ENCODE data around the gene DDX23.

DDX23 gene

DNA sequence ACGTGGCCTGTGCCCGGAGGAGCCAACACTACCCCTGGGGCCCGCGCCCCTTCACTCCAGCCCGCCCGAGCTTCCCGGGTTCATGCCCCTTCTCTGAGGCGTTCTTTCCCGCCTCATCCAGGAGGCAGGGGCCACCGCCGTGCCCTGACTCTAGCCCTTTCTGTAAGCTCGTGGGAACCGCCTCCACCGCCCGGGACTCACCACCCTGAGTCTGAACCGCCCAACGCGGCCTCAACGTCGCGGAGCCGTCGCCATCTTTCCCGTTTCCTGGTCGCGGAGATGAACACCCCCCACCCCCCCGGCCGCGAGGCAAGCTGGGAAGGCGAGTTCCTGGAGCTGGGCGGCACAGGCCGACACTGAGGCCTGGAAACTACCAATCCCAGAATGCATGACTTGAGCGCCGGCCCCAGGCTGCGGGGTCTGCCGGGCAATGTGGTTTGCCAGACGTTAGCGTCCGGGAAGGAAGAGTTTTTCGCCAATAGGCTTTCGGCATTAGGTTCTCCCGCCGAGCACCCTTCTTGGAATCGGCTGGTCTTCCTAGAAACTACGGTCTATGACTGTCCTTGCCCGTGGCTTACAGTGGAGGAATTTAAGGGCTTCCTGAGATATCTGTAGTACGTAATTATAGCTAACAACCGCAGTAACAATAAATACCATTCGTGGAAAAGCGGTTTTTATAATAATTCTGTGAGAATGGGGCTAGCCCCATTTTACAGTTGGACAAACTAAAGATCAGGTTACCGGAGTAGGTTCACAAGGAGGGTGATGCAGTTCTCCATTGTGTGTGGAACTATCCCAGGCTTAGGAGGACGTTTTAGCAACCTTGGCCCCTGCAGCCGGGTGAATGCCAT lies at the start of gene DDX23:
Gene DDX23 (minus strand): TSS at position 281 of the 851 bp plus-strand sequence. CDS start 6,381 bp downstream, outside the sequence.
- in situ Hi-C loops (cut with MboI; ENCODE audit: low sequenced_read_pairs): loop anchor here (5.0 kb wide), 1 partner anchor 35 kb away; no protein-coding TSS in a partner anchor
- Histone ChIP-seq H3K9me3 (no peaks in the 10 kb centered on the region), H3K27me3 (ENCODE audit: low read depth) (no peaks in the 10 kb centered on the region), H3K4me1 (peaks cover 14% of the 10 kb centered on the region), H3K4me3 (peak within 1 kb of the TSS; percentile 67), H3K36me3 (replicated peaks) (peaks cover 9% of the 10 kb centered on the region)
- peak; percentile 96 to 98 for DNase-seq (ENCODE audit: low spot score in 2 of 2)

DNA sequence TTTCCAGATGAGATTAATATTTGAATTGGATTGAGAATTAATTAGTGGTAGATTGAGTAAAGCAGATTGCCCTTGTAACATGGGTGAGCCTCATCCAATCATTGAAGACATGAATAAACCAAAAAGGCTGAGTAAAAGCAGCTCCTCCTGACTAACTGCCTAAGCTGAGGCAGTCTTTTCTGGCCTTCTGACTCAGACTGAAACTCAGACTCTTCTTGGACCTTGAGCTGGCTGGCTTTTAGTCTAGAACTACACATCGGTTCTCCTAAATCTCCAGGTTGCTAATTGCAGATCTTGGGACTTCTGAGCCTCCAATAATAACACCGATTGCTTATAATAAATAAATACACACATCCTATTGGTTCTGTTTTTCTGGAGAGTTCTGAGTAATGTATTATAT lies 49.3 kb upstream of the DDX23 start:
- peaks cover 2% of the 10 kb centered on the region; the same call in 1 of the 2 replicates for H3K4me1 ChIP-seq
- in situ Hi-C loops (cut with MboI; ENCODE audit: low sequenced_read_pairs): no loop called here
- no peak overlapping the region for H3K4me3 ChIP-seq
- no peaks in the 10 kb centered on the region for H3K9me3 ChIP-seq
- no peaks in the 10 kb centered on the region for H3K36me3 ChIP-seq (replicated peaks)
- H3K27me3 ChIP-seq (ENCODE audit: low read depth): no peaks in the 10 kb centered on the region; the same call in 1 of the 2 replicates
- no peak for DNase-seq (ENCODE audit: low spot score in 2 of 2)

DNA sequence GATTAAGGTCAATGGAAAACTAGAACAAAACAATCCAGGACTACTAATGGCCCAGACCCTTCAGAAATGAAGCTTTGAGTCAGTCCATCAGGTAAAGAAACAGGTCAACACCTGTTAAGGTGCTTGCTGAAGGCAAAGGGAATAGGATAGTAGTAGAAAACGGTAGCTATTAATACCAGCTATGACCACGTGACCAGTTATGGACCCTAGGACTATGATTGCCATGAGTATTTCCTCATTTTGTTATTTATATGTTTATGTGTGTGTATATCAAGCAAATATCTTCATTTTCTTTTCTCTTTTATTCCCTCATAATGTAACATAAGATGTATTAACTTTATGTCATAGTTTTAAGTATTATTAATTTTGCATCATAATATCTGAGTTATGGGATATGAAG lies 47.7 kb upstream of the DDX23 start:
- Histone ChIP-seq H3K4me1 (peaks cover 2% of the 10 kb centered on the region; the same call in 1 of the 2 replicates), H3K27me3 (ENCODE audit: low read depth) (no peaks in the 10 kb centered on the region), H3K9me3 (no peaks in the 10 kb centered on the region), H3K36me3 (replicated peaks) (no peaks in the 10 kb centered on the region), H3K4me3 (no peak overlapping the region)
- no peak for DNase-seq (ENCODE audit: low spot score in 2 of 2)
- in situ Hi-C loops (cut with MboI; ENCODE audit: low sequenced_read_pairs): no loop called here

DNA sequence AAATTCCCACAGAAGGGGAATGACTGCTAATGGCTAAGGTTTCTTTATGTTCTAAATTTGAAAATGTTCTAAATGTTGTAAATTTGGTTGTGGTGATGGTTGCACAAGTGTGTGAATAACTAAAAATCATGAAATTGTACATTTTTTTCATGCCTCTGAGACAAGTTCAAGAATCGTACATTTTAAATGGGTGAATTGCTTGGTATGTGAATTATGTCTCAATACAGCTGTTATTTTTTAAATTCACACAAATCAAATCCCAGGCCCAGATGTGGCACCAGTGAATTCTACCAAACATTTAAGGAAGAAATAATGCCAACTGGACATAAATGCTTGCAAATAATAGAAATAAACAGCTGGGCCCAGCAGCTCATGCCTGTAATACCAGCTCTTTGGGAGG lies 42.3 kb upstream of the DDX23 start:
- in situ Hi-C loops (cut with MboI; ENCODE audit: low sequenced_read_pairs): no loop called here
- Histone ChIP-seq H3K36me3 (replicated peaks) (no peaks in the 10 kb centered on the region), H3K27me3 (ENCODE audit: low read depth) (peaks cover 3% of the 10 kb centered on the region; the same call in 1 of the 2 replicates), H3K9me3 (no peaks in the 10 kb centered on the region), H3K4me3 (no peak overlapping the region), H3K4me1 (peaks cover 4% of the 10 kb centered on the region; the same call in 1 of the 2 replicates)
- DNase-seq (ENCODE audit: low spot score in 2 of 2): no peak

DNA sequence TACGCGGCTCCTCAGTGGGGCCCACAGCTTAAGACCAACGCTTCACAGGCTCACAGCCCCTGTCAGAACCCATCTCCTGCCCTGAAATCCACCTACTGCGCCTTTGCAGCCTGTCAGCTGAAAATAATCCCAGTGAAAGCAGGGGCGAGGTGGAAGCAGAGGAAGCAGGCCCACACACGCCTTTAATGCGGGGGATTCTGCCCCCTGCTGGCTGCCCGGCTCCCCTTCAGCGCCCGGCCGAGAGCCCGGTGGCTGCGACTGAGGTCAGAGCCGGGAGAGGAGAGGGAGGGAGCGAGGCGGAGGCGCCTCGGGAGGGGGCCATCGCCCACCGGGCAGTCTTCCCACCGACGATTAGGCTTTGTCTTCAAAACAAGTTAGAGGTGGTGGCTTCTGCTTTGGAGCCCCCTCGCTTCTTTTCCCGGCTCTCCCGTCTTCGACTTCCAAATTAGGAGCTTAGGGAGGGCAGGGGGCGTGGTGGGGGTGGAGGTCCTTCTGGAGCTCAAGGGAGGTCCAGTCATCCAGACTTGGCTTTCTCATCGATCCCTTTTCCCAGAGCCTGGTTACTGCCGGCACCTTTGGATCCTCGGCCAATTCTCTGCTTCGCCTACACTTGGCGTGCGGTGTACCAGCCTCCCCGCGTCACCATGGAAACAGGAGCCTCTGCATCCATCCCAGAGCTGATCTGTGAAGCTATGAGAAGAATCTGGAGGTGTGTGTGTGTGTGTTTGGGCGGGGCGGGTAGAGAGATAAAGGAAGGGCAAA lies 38.9 kb upstream of the DDX23 start:
- H3K4me3 ChIP-seq: peak overlapping the region; percentile 17
- in situ Hi-C loops (cut with MboI; ENCODE audit: low sequenced_read_pairs): no loop called here
- peaks cover 3% of the 10 kb centered on the region; the same call in 1 of the 2 replicates for H3K27me3 ChIP-seq (ENCODE audit: low read depth)
- no peaks in the 10 kb centered on the region for H3K36me3 ChIP-seq (replicated peaks)
- DNase-seq (ENCODE audit: low spot score in 2 of 2): peak; percentile 78 to 91
- H3K9me3 ChIP-seq: no peaks in the 10 kb centered on the region
- peaks cover 4% of the 10 kb centered on the region; the same call in 1 of the 2 replicates for H3K4me1 ChIP-seq

DNA sequence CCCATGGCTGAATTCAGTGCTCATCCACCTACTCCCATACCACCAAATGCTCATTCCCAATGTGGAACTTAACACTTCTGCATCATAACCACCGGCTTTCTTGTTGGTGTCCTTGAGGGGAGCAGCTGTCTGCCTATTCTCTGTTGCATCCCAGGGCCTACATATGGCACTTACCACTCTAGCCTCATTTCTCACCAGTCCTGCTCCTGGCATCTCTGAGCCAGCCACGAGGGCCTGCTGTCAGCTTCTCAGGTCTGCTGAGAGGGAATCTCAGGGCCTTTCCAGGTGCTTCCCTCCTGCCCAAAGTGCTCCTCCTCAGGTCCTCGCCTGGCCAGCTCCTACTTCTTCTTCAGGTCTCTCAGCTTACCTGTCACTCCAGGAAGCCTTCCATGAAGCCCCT lies 37.7 kb upstream of the DDX23 start:
- peaks cover 3% of the 10 kb centered on the region; the same call in 1 of the 2 replicates for H3K27me3 ChIP-seq (ENCODE audit: low read depth)
- in situ Hi-C loops (cut with MboI; ENCODE audit: low sequenced_read_pairs): loop anchor here (5.0 kb wide), 1 partner anchor 37 kb away; the partner anchor contains the start of gene DDX23
- no peak overlapping the region for H3K4me3 ChIP-seq
- no peaks in the 10 kb centered on the region for H3K9me3 ChIP-seq
- H3K4me1 ChIP-seq: peaks cover 4% of the 10 kb centered on the region; the same call in 1 of the 2 replicates
- DNase-seq (ENCODE audit: low spot score in 2 of 2): no peak
- no peaks in the 10 kb centered on the region for H3K36me3 ChIP-seq (replicated peaks)

DNA sequence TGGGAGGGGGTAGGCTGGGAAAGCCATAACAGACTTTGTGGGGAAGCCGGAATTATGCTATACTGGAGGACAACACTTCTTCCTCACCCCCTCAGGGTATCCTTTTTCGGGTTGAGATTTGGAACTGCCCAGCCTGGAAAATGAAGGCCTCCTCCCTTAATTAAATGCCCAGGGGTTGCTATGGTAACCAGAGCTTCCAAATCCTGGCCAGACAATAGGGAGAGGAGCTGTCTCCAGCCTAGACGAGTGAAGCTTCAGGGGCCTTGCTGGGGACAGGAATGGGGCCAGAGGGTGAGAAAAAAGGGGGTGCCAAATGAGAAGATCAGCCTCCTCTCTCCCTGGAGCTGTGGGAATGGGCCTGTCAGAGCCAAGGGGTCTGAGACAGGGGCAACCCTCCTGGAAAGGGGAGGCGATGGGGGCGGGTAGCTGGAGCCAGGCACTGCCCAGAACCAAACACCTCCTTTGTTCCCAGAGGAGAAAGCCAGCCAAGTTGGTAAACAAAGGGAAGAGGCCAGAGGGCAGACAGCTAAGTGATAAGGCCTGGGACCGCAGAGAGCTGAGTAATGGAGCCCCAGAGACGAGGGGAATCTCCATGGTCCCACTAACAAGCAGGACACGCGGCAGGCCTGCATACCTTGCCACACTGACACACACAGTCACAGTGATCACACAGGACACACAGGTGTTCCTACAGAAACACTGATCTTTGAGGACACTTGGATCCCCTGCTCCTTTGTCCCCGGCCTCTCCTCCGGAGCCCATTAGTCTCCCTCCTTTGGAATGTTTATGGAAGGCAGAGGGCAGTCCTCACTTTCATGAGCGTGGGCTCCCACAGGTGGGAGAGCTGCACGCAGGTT lies 31.6 kb upstream of the DDX23 start:
- H3K36me3 ChIP-seq (replicated peaks): no peaks in the 10 kb centered on the region
- H3K9me3 ChIP-seq: no peaks in the 10 kb centered on the region
- peaks cover 17% of the 10 kb centered on the region for H3K4me1 ChIP-seq
- in situ Hi-C loops (cut with MboI; ENCODE audit: low sequenced_read_pairs): no loop called here
- no peak overlapping the region for H3K4me3 ChIP-seq
- DNase-seq (ENCODE audit: low spot score in 2 of 2): peak; percentile 73 to 79
- H3K27me3 ChIP-seq (ENCODE audit: low read depth): peaks cover 5% of the 10 kb centered on the region

DNA sequence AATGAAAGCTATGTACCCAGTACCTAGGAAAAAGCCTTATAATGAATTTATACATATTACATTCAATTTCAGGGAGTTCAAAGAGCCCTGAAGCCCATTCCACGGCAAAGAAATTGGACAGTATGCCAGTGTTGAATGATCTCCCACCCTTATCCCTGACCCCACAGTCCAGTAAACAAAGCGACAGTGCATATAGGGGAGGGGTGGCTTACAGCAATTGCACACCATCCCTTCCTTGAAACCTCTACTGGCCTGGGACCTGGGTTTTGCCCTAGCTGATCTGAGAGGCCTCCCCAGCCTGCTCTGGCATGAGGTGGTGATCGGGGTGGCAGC lies 31.0 kb upstream of the DDX23 start:
- Histone ChIP-seq H3K4me3 (no peak overlapping the region), H3K4me1 (peaks cover 17% of the 10 kb centered on the region), H3K36me3 (replicated peaks) (no peaks in the 10 kb centered on the region), H3K9me3 (no peaks in the 10 kb centered on the region), H3K27me3 (ENCODE audit: low read depth) (peaks cover 5% of the 10 kb centered on the region)
- in situ Hi-C loops (cut with MboI; ENCODE audit: low sequenced_read_pairs): no loop called here
- no peak for DNase-seq (ENCODE audit: low spot score in 2 of 2)

DNA sequence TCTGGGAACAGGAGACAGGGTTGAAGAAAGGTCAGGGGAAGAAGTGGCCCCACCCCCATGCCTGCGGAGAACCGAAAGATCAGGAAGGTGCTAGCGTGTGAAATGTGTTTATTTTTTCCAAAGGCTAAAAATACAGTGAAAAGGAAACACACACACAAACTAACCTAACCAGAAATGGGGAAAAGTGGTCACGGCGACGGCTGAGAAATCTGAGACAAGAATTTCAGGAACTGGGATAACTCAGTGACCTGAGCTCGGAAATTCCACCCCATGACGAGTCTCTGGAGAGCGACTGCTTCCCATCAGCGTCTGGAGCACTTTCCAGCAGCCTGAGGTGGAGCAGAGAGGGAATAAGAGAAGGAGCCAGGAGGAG lies 30.3 kb upstream of the DDX23 start:
- no peak for DNase-seq (ENCODE audit: low spot score in 2 of 2)
- in situ Hi-C loops (cut with MboI; ENCODE audit: low sequenced_read_pairs): no loop called here
- no peaks in the 10 kb centered on the region for H3K9me3 ChIP-seq
- no peak overlapping the region for H3K4me3 ChIP-seq
- H3K4me1 ChIP-seq: peaks cover 17% of the 10 kb centered on the region
- no peaks in the 10 kb centered on the region for H3K36me3 ChIP-seq (replicated peaks)
- H3K27me3 ChIP-seq (ENCODE audit: low read depth): peaks cover 5% of the 10 kb centered on the region

DNA sequence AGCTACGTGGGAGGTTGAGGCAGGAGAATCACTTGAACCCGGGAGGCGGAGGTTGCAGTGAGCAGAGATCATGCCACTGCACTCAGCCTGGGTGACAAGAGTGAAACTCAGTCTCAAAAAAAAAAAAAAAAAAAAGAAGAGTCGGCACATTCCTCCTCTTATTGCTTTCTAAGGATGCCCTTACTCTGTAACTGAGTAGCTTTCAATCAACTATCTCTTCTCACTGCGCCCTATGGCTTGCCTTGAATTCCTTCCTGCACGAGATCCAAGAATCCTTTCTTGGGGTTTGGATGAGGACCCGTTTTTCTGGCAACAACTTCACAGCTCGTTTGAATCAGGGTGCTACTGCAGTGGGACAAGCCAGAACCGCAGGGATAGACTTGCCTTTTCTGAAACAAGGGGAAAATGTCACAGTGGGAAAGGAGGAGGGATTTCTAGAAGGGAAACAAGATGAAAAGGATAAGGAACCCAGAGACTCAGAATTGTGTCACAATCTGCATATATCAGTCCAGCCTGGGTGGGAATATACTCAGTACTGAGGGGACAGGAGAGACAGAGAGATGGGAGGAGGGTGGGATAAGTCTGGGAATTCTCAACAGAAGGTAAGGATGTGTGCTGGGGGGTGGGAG lies 29.8 kb upstream of the DDX23 start:
- no peaks in the 10 kb centered on the region for H3K36me3 ChIP-seq (replicated peaks)
- in situ Hi-C loops (cut with MboI; ENCODE audit: low sequenced_read_pairs): no loop called here
- peaks cover 17% of the 10 kb centered on the region for H3K4me1 ChIP-seq
- H3K4me3 ChIP-seq: no peak overlapping the region
- DNase-seq (ENCODE audit: low spot score in 2 of 2): no peak
- H3K9me3 ChIP-seq: no peaks in the 10 kb centered on the region
- H3K27me3 ChIP-seq (ENCODE audit: low read depth): peaks cover 5% of the 10 kb centered on the region

DNA sequence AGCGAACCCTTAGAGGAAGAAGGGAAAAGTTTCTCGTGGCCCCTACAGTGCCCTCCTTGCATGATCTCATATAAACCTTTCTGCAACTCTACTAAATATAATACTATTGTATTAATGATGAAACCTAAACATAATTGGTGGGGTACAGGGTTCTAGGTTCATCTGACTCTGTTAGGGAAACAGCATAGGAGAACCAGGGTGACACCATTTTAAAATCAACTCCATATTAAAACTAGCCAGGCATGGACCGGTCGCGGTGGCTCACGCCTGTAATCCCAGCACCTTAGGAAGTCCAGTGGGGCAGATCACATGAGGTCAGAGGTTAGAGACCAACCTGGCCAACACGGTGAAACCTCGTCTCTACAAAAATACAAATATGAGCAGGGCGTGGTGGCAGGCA lies 28.7 kb upstream of the DDX23 start:
- in situ Hi-C loops (cut with MboI; ENCODE audit: low sequenced_read_pairs): no loop called here
- peaks cover 17% of the 10 kb centered on the region for H3K4me1 ChIP-seq

DNA sequence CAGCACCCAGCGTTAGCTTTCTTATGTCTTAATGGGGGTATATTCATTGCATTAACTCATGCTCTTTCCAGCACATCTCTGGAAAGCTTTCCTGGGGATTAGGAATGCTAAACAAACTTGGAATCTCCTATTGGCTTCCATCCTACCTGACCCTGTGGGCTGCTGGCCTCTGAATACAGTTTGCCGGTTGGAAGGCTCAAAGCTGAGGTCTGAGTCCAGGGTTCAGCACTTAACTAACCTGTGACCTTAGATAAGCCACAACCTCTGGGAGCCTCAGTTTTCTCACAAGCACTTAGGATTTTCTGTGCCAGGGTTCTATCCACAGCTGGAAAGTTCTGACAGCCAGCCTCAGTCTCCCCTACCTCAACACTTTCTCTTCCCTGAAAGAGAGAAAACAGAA lies 26.6 kb upstream of the DDX23 start:
- no peak for DNase-seq (ENCODE audit: low spot score in 2 of 2)
- Histone ChIP-seq H3K9me3 (no peaks in the 10 kb centered on the region), H3K36me3 (replicated peaks) (no peaks in the 10 kb centered on the region), H3K27me3 (ENCODE audit: low read depth) (peaks cover 5% of the 10 kb centered on the region), H3K4me3 (no peak overlapping the region), H3K4me1 (peaks cover 10% of the 10 kb centered on the region)
- in situ Hi-C loops (cut with MboI; ENCODE audit: low sequenced_read_pairs): no loop called here

More for the DNA sequence above, 28.7 kb upstream of the DDX23 start:
- H3K36me3 ChIP-seq (replicated peaks): no peaks in the 10 kb centered on the region
- DNase-seq (ENCODE audit: low spot score in 2 of 2): no peak
- H3K27me3 ChIP-seq (ENCODE audit: low read depth): peaks cover 5% of the 10 kb centered on the region
- H3K4me3 ChIP-seq: no peak overlapping the region
- no peaks in the 10 kb centered on the region for H3K9me3 ChIP-seq

DNA sequence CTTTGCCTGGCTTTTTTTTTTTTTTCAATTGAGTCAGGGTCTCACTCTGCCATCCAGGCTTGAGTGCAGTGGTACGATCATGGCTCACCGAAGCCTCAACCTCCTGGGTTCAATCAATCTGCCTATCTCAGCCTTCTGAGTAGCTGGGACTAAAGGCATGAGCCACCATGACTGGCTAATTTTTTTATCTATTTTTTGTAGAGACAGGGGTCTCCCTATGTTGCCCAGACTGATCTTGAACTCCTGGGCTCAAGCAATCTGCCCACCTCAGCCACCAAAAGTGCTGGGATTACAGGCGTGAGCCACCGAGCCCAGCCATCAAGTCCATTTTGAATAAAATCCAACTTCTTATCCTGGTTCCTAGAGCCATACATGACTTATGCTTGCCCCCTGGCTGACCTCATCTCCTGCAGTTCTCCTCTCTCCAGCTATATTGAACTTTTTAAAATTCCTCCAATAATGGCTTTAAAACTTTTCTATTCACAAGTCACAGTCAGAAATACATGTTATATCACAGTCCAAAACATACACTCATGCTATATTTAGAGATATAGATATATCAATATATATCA lies 24.1 kb upstream of the DDX23 start:
- Histone ChIP-seq H3K4me3 (no peak overlapping the region), H3K9me3 (no peaks in the 10 kb centered on the region), H3K36me3 (replicated peaks) (no peaks in the 10 kb centered on the region), H3K27me3 (ENCODE audit: low read depth) (peaks cover 3% of the 10 kb centered on the region), H3K4me1 (no peaks in the 10 kb centered on the region)
- in situ Hi-C loops (cut with MboI; ENCODE audit: low sequenced_read_pairs): no loop called here
- no peak for DNase-seq (ENCODE audit: low spot score in 2 of 2)
